Ovary (tissue), 9 donors: ENCODE data around the gene CPTP. TPM values are rescaled to one million over a fixed set of nuclear protein-coding genes. Genes with fewer than 3 reads are reported as not detected.
A peak's percentile ranks its signal among the peaks of the same experiment; 100 is the strongest.

Experiments used
- DNase-seq, 5 donors: peaks; one replicate each; pipeline ENCODE4 v3.0.0-alpha.2; 2019 to 2020
- H3K27ac ChIP-seq, 2 donors: fragments of 200-600 bp; one replicate each; pipeline versions ENCODE4 v1.5.1 to v1.8.0; 2019 to 2022
- H3K27me3 ChIP-seq: fragments of 200-600 bp; one replicate; pipeline ENCODE4 v1.8.0; 2022
- H3K36me3 ChIP-seq: fragments of 200-600 bp; sonication (generic); one replicate; pipeline ENCODE4 v1.5.1; 2019
- H3K4me1 ChIP-seq: one replicate; pipeline ENCODE4 v1.8.1; 2013; ENCODE audit warnings: mild to moderate bottlenecking, moderate library complexity; ENCODE audit not compliant: insufficient read depth
- H3K4me3 ChIP-seq: fragments of 200-600 bp; sonication (generic); one replicate; pipeline ENCODE4 v1.5.1; 2017
- H3K9me3 ChIP-seq, 2 donors: fragments of 200-600 bp in 1 of 2; sonication (generic) in 1 of 2; one replicate each; pipeline versions ENCODE4 v1.5.1 to v1.8.1; 2013 to 2019; ENCODE audit warnings: mild to moderate bottlenecking in 1 of 2, moderate library complexity in 1 of 2
- EP300 ChIP-seq: sonication (generic); formaldehyde crosslinking; IDR thresholded peaks from one replicate; pipeline ENCODE4 v1.6.1; 2017; ENCODE audit warnings: antibody characterized with exemption
- POLR2A ChIP-seq: fragments of 450-650 bp; IDR thresholded peaks from one replicate; pipeline ENCODE4 v1.6.1; 2017; ENCODE audit warnings: antibody characterized with exemption, mild to moderate bottlenecking, moderate library complexity
- WGBS, 3 donors: extraction: QIAGEN DNeasy Blood & Tissue Kit in 1 of 3; methylation state at CpG; one replicate each; pipeline versions ENCODE4 v1.1.5 to v1.1.7; 2013 to 2017; 5-methylcytosine and 5-hydroxymethylcytosine counted together
- intact Hi-C, 4 donors: fragments of 100-400 bp; cut with DNase I; formaldehyde crosslinking; loops; one replicate each; pipeline versions ENCODE4 v1.11.0 to v1.15.1; 2022 to 2023
- polyA plus RNA-seq, 2 donors: library from polyadenylated mRNA; stranded (reverse); fragments of 200-250 nt in 1 of 2; fragments of 350-450 nt in 1 of 2; fragmentation: Illumina TruSeq in 1 of 2; extraction: RNeasy Lipid Tissue Mini Kit (QIAGEN cat#74804) in 1 of 2; gene quantifications; one replicate each; pipeline ENCODE4 v1.2.3, GENCODE V29; 2013 to 2014
- total RNA-seq, 7 donors: library from RNA; depleted of rRNA in 2 of 7; stranded (reverse); fragments of >200 nt in 2 of 7; fragmentation: NEBNext Ultra II Directional in 3 of 7; extraction: Animal tissue kit (Norgen Biotek cat#: 25700) in 3 of 7; gene quantifications; one replicate each; pipeline versions ENCODE4 v1.1.0 to v1.2.4, GENCODE V29; 2016 to 2023
- TF ChIP-seq, protein P1 (sequence below), 3 donors: fragments of 450-650 bp in 2 of 3; fragments of 200-600 bp in 1 of 3; IDR thresholded peaks; one replicate each; pipeline versions ENCODE4 v1.5.1 to v1.8.0; 2016 to 2022; ENCODE audit warnings: antibody characterized with exemption in 3 of 3, mild to moderate bottlenecking in 1 of 3
- donor health status: DM: no; HTN: no; CAD: no; lungs with moderate emphysema.
- donor health status: DM: no; HTN: no; CAD: no.
- donor health status: Bipolar disorder and iron deficiency.
- donor health status: DM: yes; HTN: yes; CAD: no.
- donor health status: DM: no; HTN: no; CAD: no.
- donor health status: DM: yes; HTN: yes; CAD: no.

CPTP gene
- total and polyA plus RNA-seq, 9 donors, result 2.4 to 21.0 (median 14.8) TPM

DNA sequence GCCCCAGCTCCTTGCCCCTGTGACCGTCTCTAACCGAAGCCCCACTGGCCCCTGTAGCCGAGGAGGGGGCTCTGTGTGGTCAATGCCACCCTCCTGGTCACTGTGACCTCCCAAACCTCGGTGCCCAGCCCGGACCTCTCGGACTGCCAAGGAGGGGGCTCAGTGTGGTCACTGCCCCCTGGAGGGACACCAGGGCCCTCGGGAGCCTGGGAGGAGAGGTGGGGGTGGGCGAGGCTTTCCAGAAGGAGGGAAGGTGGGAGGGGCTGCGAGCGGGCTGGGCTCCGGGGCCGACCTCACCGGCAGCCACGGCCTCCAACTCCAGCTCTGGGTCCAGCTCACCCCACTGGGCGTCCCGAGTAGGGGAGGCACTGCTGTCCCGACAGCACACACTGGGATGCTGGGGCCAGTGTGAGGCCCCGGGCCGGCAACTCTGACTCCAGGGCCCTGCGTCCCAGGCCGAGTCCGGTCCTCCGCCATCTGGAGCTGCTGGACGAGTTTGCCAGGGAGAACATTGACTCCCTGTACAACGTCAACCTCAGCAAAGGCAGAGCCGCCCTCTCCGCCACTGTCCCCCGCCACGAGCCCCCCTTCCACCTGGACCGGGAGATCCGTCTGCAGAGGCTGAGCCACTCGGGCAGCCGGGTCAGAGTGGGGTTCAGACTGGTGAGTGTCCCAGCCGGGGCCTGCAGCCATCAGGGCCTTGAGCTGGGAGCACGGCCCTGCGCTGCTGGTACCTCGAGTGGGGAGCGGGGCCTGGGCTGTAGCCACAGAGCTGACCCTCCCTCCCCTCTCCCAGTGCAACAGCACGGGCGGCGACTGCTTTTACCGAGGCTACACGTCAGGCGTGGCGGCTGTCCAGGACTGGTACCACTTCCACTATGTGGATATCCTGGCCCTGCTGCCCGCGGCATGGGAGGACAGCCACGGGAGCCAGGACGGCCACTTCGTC is 38.0 kb upstream of the CPTP start:
- Histone ChIP-seq H3K36me3 (no peaks in the 10 kb centered on the region), H3K4me3 (no peak overlapping the region), H3K9me3 (no peaks in the 10 kb centered on the region), H3K27ac (no peak overlapping the region), H3K27me3 (no peaks in the 10 kb centered on the region), H3K4me1 (peaks cover 3% of the 10 kb centered on the region)
- TF ChIP-seq EP300 (no peak), POLR2A (no peak)
- TF ChIP-seq, protein P1, sequence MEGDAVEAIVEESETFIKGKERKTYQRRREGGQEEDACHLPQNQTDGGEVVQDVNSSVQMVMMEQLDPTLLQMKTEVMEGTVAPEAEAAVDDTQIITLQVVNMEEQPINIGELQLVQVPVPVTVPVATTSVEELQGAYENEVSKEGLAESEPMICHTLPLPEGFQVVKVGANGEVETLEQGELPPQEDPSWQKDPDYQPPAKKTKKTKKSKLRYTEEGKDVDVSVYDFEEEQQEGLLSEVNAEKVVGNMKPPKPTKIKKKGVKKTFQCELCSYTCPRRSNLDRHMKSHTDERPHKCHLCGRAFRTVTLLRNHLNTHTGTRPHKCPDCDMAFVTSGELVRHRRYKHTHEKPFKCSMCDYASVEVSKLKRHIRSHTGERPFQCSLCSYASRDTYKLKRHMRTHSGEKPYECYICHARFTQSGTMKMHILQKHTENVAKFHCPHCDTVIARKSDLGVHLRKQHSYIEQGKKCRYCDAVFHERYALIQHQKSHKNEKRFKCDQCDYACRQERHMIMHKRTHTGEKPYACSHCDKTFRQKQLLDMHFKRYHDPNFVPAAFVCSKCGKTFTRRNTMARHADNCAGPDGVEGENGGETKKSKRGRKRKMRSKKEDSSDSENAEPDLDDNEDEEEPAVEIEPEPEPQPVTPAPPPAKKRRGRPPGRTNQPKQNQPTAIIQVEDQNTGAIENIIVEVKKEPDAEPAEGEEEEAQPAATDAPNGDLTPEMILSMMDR (IDR thresholded peaks at IDR 0.05), result no peak
- DNase-seq, result peak in 1 of 5 donors; percentile 39
- 24 to 42% (median 27%) methylated on average over 35 to 50 of the region's 50 CpGs for WGBS, 3 donors
- intact Hi-C loops, result no loop called here

DNA sequence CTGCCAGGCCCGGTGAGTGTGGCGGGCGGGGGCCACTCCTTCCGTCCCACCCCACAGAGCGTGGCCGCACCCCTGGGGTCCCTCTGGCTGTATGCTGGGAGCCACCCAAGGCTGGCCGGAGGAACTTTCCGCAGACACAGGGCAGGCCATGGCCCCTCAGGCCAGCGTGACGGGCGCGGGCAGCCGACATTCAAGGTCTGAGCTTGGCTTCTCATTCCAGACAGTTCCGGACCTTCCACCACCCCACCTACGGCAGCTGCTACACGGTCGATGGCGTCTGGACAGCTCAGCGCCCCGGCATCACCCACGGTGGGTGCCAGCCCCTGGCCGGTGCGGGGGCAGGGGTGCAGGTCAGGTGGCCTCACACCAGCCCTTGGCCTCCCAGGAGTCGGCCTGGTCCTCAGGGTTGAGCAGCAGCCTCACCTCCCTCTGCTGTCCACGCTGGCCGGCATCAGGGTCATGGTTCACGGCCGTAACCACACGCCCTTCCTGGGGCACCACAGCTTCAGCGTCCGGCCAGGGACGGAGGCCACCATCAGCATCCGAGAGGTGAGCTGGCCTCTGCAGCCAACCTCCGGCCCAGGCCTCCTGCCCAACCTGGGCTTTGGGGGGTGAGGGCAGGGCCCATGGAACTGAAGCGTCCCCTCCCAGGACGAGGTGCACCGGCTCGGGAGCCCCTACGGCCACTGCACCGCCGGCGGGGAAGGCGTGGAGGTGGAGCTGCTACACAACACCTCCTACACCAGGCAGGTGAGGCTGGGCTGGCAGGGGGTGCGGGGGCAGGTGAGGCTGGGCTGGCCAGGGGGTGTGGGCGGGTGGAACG is 37.1 kb upstream of the CPTP start:
- Histone ChIP-seq H3K4me1 (peaks cover 3% of the 10 kb centered on the region), H3K27ac (no peak overlapping the region), H3K36me3 (no peaks in the 10 kb centered on the region), H3K9me3 (no peaks in the 10 kb centered on the region), H3K27me3 (no peaks in the 10 kb centered on the region), H3K4me3 (no peak overlapping the region)
- intact Hi-C loops, result no loop called here
- TF ChIP-seq POLR2A (no peak), EP300 (no peak)
- TF ChIP-seq, protein P1 (IDR thresholded peaks at IDR 0.05), result no peak
- DNase-seq, result peak in 2 of 5 donors; percentile 21 to 31
- 64 to 76% (median 75%) methylated on average over 36 to 46 of the region's 46 CpGs for WGBS, 3 donors

DNA sequence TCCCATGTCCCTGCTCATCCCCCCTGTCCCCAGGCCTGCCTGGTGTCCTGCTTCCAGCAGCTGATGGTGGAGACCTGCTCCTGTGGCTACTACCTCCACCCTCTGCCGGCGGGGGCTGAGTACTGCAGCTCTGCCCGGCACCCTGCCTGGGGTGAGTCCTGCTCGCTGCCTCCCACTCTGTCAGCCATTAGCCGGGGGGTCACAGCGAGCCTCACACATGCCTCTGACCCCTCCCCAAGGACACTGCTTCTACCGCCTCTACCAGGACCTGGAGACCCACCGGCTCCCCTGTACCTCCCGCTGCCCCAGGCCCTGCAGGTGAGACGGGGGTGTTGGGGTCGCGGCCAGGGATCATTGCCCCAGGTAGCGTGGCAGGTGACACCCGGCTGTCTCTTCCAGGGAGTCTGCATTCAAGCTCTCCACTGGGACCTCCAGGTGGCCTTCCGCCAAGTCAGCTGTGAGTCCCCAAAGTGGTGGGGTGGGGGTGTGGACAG is 34.3 kb upstream of the CPTP start:
- H3K27me3 ChIP-seq, result no peaks in the 10 kb centered on the region
- no peaks in the 10 kb centered on the region for H3K9me3 ChIP-seq
- TF ChIP-seq EP300, result no peak
- TF ChIP-seq, protein P1 (IDR thresholded peaks at IDR 0.05), result peak in 1 of 3 donors; percentile 24
- WGBS, 3 donors, result 55 to 67% (median 66%) methylated on average over 15 of the region's 15 CpGs
- intact Hi-C loops, result loop anchor here in 3 of 4 donors (5.0 to 10.0 kb wide), 3 partner anchors 168 to 305 kb away; partner anchors contain the start of gene PERM1 (in 2 of the 3)
- H3K4me3 ChIP-seq, result no peak overlapping the region
- no peaks in the 10 kb centered on the region for H3K36me3 ChIP-seq
- no peak overlapping the region for H3K27ac ChIP-seq
- H3K4me1 ChIP-seq, result peaks cover 3% of the 10 kb centered on the region
- DNase-seq, result peak in 4 of 5 donors; percentile 33 to 66 (median 48)

DNA sequence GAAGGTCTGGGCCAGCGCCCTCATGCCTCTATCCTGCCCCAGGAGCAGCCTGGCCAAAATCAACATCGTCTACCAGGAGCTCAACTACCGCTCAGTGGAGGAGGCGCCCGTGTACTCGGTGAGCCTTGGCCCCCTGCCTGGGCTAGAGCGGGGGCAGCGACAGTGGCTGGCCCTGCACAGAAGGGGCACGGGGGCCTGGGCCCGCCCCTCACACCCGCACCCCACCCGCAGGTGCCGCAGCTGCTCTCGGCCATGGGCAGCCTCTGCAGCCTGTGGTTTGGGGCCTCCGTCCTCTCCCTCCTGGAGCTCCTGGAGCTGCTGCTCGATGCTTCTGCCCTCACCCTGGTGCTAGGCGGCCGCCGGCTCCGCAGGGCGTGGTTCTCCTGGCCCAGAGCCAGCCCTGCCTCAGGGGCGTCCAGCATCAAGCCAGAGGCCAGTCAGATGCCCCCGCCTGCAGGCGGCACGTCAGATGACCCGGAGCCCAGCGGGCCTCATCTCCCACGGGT is 33.5 kb upstream of the CPTP start:
- H3K9me3 ChIP-seq, result no peaks in the 10 kb centered on the region
- H3K27ac ChIP-seq, result no peak overlapping the region
- TF ChIP-seq, protein P1 (IDR thresholded peaks at IDR 0.05), result no peak
- no peak for TF ChIP-seq POLR2A
- TF ChIP-seq EP300, result no peak
- H3K4me1 ChIP-seq, result peaks cover 3% of the 10 kb centered on the region
- no peaks in the 10 kb centered on the region for H3K27me3 ChIP-seq
- DNase-seq, result peak; percentile 27 to 66 (median 44)
- intact Hi-C loops, result loop anchor here in 3 of 4 donors (5.0 to 10.0 kb wide), 3 partner anchors 169 to 306 kb away; partner anchors contain the start of gene PERM1 (in 2 of the 3)
- H3K4me3 ChIP-seq, result no peak overlapping the region
- H3K36me3 ChIP-seq, result no peaks in the 10 kb centered on the region
- WGBS, 3 donors, result 9 to 14% (median 10%) methylated on average over 14 to 28 of the region's 28 CpGs
